ENCODE measurements around the gene DNAH8. TPM values are rescaled to one million over a fixed set of nuclear protein-coding genes. Genes with fewer than 3 reads are reported as not detected.

Gene DNAH8
- total RNA-seq, 1 experiment from 2014 or later: not detected

- H3K36me3 Mint-ChIP-seq (ENCODE audit: insufficient read depth, unreplicated experiment): no peaks in the 10 kb centered on the region
- TF ChIP-seq CTCF (IDR thresholded peaks at IDR 0.05; ENCODE audit: unreplicated experiment): no peak
- intact Hi-C loops (cut with micrococcal nuclease): no loop called here
- H3K9me3 Mint-ChIP-seq (ENCODE audit: unreplicated experiment): no peaks in the 10 kb centered on the region
- no peak overlapping the region for H3K4me3 Mint-ChIP-seq (ENCODE audit: unreplicated experiment)
- H3K27me3 Mint-ChIP-seq (ENCODE audit: insufficient read depth, unreplicated experiment): peaks cover 71% of the 10 kb centered on the region
- no peaks in the 10 kb centered on the region for H3K4me1 Mint-ChIP-seq (ENCODE audit: insufficient read depth, unreplicated experiment)
- no TSS peak for BruUV-seq (replicated peaks)
- DNase-seq (ENCODE audit: unreplicated experiment): no peak
- no peak overlapping the region for H3K27ac Mint-ChIP-seq (ENCODE audit: low read depth, unreplicated experiment)
- ChIA-PET CTCF (no interaction called here), POLR2A (no interaction called here)
Measured at GRCh38 chr6:39037082-39037508, 322.0 kb downstream of the DNAH8 start.

- ChIA-PET CTCF (interaction anchor here (0.7 to 0.9 kb wide), 2 partner anchors 8 to 1571 kb away, joined by 3 to 5 read pairs; no protein-coding TSS in a partner anchor), POLR2A (interaction anchor here (0.7 kb wide), 1 partner anchor 822 kb away, joined by 3 read pairs; no protein-coding TSS in a partner anchor)
- Mint-ChIP-seq H3K4me1 (ENCODE audit: insufficient read depth, unreplicated experiment) (no peaks in the 10 kb centered on the region), H3K27ac (ENCODE audit: low read depth, unreplicated experiment) (no peak overlapping the region), H3K4me3 (ENCODE audit: unreplicated experiment) (no peak overlapping the region), H3K9me3 (ENCODE audit: unreplicated experiment) (no peaks in the 10 kb centered on the region), H3K27me3 (ENCODE audit: insufficient read depth, unreplicated experiment) (peaks cover 65% of the 10 kb centered on the region), H3K36me3 (ENCODE audit: insufficient read depth, unreplicated experiment) (no peaks in the 10 kb centered on the region)
- DNase-seq (ENCODE audit: unreplicated experiment): no peak
- intact Hi-C loops (cut with micrococcal nuclease): no loop called here
- no peak for TF ChIP-seq CTCF (IDR thresholded peaks at IDR 0.05; ENCODE audit: unreplicated experiment)
- BruUV-seq (replicated peaks): no TSS peak
Measured at GRCh38 chr6:39037707-39038106, 322.6 kb downstream of the DNAH8 start.

GRCh38 chr6:39040080-39040673 lies 325.1 kb downstream of the DNAH8 start:
- no peak for TF ChIP-seq CTCF (IDR thresholded peaks at IDR 0.05; ENCODE audit: unreplicated experiment)
- ChIA-PET POLR2A (interaction anchor here (0.6 kb wide), 1 partner anchor 659 kb away, joined by 3 read pairs; no protein-coding TSS in a partner anchor), CTCF (interaction anchor here (0.9 to 1.7 kb wide), 2 partner anchors 126 to 263 kb away, joined by 4 to 5 read pairs; no protein-coding TSS in a partner anchor)
- no TSS peak for BruUV-seq (replicated peaks)
- Mint-ChIP-seq H3K4me3 (ENCODE audit: unreplicated experiment) (no peak overlapping the region), H3K4me1 (ENCODE audit: insufficient read depth, unreplicated experiment) (no peaks in the 10 kb centered on the region), H3K27ac (ENCODE audit: low read depth, unreplicated experiment) (no peak overlapping the region), H3K9me3 (ENCODE audit: unreplicated experiment) (no peaks in the 10 kb centered on the region), H3K27me3 (ENCODE audit: insufficient read depth, unreplicated experiment) (peaks cover 40% of the 10 kb centered on the region), H3K36me3 (ENCODE audit: insufficient read depth, unreplicated experiment) (no peaks in the 10 kb centered on the region)
- intact Hi-C loops (cut with micrococcal nuclease): no loop called here
- DNase-seq (ENCODE audit: unreplicated experiment): no peak

GRCh38 chr6:39041072-39041471 lies 326.0 kb downstream of the DNAH8 start:
- Mint-ChIP-seq H3K36me3 (ENCODE audit: insufficient read depth, unreplicated experiment) (no peaks in the 10 kb centered on the region), H3K4me3 (ENCODE audit: unreplicated experiment) (no peak overlapping the region), H3K9me3 (ENCODE audit: unreplicated experiment) (no peaks in the 10 kb centered on the region), H3K27ac (ENCODE audit: low read depth, unreplicated experiment) (no peak overlapping the region), H3K4me1 (ENCODE audit: insufficient read depth, unreplicated experiment) (no peaks in the 10 kb centered on the region), H3K27me3 (ENCODE audit: insufficient read depth, unreplicated experiment) (peaks cover 31% of the 10 kb centered on the region)
- TF ChIP-seq CTCF (IDR thresholded peaks at IDR 0.05; ENCODE audit: unreplicated experiment): no peak
- DNase-seq (ENCODE audit: unreplicated experiment): no peak
- no TSS peak for BruUV-seq (replicated peaks)
- POLR2A ChIA-PET: interaction anchor here (0.6 kb wide), 1 partner anchor 658 kb away, joined by 3 read pairs; no protein-coding TSS in a partner anchor
- intact Hi-C loops (cut with micrococcal nuclease): no loop called here
- CTCF ChIA-PET: interaction anchor here (1.7 kb wide), 1 partner anchor 125 kb away, joined by 4 read pairs; no protein-coding TSS in a partner anchor

All from MCF 10A (cell line).